HEK293 (cell line): Measurements from ENCODE around the gene GAL3ST3.

Source experiments
- TF ChIP-seq, protein P1 (sequence below): fragments of 450-650 bp; formaldehyde crosslinking; IDR thresholded peaks from 2 replicates; pipeline ENCODE4 v1.5.1; 2016; ENCODE audit warnings: missing biosample characterization, missing genetic modification characterization
- TF ChIP-seq, protein P2 (sequence below): fragments of 450-650 bp; formaldehyde crosslinking; IDR thresholded peaks from 2 replicates; pipeline ENCODE4 v1.5.1; 2016; ENCODE audit warnings: missing biosample characterization, missing genetic modification characterization

- TF ChIP-seq, protein P1, sequence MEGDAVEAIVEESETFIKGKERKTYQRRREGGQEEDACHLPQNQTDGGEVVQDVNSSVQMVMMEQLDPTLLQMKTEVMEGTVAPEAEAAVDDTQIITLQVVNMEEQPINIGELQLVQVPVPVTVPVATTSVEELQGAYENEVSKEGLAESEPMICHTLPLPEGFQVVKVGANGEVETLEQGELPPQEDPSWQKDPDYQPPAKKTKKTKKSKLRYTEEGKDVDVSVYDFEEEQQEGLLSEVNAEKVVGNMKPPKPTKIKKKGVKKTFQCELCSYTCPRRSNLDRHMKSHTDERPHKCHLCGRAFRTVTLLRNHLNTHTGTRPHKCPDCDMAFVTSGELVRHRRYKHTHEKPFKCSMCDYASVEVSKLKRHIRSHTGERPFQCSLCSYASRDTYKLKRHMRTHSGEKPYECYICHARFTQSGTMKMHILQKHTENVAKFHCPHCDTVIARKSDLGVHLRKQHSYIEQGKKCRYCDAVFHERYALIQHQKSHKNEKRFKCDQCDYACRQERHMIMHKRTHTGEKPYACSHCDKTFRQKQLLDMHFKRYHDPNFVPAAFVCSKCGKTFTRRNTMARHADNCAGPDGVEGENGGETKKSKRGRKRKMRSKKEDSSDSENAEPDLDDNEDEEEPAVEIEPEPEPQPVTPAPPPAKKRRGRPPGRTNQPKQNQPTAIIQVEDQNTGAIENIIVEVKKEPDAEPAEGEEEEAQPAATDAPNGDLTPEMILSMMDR (tag by site-specific recombination) = no peak
- TF ChIP-seq, protein P2, sequence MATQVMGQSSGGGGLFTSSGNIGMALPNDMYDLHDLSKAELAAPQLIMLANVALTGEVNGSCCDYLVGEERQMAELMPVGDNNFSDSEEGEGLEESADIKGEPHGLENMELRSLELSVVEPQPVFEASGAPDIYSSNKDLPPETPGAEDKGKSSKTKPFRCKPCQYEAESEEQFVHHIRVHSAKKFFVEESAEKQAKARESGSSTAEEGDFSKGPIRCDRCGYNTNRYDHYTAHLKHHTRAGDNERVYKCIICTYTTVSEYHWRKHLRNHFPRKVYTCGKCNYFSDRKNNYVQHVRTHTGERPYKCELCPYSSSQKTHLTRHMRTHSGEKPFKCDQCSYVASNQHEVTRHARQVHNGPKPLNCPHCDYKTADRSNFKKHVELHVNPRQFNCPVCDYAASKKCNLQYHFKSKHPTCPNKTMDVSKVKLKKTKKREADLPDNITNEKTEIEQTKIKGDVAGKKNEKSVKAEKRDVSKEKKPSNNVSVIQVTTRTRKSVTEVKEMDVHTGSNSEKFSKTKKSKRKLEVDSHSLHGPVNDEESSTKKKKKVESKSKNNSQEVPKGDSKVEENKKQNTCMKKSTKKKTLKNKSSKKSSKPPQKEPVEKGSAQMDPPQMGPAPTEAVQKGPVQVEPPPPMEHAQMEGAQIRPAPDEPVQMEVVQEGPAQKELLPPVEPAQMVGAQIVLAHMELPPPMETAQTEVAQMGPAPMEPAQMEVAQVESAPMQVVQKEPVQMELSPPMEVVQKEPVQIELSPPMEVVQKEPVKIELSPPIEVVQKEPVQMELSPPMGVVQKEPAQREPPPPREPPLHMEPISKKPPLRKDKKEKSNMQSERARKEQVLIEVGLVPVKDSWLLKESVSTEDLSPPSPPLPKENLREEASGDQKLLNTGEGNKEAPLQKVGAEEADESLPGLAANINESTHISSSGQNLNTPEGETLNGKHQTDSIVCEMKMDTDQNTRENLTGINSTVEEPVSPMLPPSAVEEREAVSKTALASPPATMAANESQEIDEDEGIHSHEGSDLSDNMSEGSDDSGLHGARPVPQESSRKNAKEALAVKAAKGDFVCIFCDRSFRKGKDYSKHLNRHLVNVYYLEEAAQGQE (tag by site-specific recombination) = no peak
Measured at GRCh38 chr11:66072518-66072917, 23.6 kb upstream of the GAL3ST3 start.
